Activated CD8-positive, alpha-beta memory T cell treated with anti-CD3 and anti-CD28 coated beads, Interleukin-2, amount 50 U/mL, for 1 hour (primary cell): ENCODE measurements around the gene SLC25A3.
"Not testable (repeated sequence)": the region's sequence is repeated elsewhere in the genome, so short reads cannot be mapped to it uniquely, and the experiment has no call there.

Experiments
- DNase-seq: peaks from one replicate; pipeline ENCODE4 v3.0.0-alpha.2; 2020; ENCODE audit errors: extremely low read depth

Gene SLC25A3

GRCh38 chr12:98595243-98595988 lies 1.9 kb downstream of the SLC25A3 start:
- DNase-seq: peak; percentile 9

GRCh38 chr12:98597313-98597712 lies 3.8 kb downstream of the SLC25A3 start:
- not testable (repeated sequence) for DNase-seq

DNA sequence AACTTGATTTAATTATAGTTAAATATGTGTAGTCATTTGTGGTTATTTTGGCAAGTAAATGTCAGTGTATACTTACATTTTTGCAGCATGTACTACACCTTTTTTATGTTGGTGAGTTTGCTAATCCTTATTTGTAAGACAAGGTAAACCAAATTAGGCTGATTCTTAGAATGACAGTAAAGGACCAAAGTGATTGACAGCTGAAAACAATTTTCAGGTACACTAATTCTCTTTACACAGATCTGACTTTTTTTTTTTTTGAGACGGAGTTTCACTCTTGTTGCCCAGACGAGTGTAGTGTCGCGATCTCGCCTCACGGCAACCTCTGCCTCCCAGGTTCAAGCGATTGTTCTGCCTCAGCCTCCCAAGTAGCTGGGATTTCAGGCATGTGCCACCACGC lies 8.4 kb downstream of the SLC25A3 start:
- no peak for DNase-seq

DNA sequence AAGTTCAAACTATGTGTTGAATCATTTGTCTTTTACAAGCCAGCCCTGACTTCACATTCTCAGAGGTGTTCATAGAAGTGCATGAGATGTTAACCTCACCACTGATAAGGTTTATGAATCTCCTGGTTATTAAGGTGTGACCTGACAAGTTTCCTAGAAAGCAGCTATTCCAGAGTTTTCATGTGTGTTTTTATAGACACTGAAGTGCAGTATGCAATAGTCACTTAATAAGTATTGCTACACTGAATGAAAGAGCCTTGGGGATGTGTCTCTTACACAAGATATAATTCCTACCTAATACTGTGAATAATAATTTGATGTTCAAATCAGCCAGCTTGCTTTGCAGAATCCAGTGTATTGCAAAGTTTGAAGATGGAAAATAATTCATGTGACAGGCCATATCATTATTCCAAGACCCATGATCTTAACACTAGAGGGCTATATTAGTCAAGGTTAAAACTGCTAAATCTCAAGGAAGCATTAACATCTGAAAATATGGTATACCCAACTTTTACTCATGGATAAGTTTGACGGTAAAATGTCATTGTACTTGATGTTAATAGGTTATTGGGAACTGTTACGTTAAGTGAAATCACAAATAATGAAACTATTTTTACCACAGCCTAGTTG lies 13.0 kb downstream of the SLC25A3 start:
- DNase-seq: no peak

GRCh38 chr12:98610596-98610995 lies 17.1 kb downstream of the SLC25A3 start:
- DNase-seq: no peak

DNA sequence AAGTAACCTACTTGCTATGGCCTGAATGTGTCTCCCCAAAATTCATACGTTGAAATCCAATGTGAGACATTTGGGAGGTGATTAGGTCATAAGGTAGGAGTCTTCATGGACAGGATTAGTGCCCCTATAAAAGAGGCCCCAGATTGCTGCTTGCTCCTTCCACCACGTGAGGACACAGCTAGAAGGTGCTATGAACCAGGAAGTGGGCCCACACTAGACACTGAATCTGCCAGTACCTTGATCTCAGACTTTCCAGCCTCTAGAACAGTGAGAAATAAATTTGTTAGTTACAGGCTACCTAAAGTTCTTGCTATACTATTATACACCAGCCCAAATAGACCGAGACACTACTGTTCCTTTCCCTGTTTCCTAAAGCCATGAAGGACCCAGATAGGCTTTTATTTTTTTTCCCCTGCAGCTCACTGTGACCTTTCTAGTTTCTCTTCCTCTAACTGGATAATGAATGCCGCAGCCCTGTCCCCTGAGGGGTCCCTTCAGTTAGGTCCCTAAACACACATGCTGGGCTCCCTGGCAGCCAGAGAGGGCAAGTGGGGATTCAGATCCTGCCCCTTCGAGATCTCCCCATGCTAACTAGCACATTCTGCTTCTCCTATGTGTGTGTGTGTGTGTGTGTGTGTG lies 19.3 kb downstream of the SLC25A3 start:
- DNase-seq: no peak

GRCh38 chr12:98618952-98619351 lies 25.5 kb downstream of the SLC25A3 start:
- no peak for DNase-seq

GRCh38 chr12:98635657-98636323 lies 42.3 kb downstream of the SLC25A3 start:
- DNase-seq: no peak

GRCh38 chr12:98637068-98637467 lies 43.6 kb downstream of the SLC25A3 start:
- no peak for DNase-seq

- DNase-seq: no peak
Observed at GRCh38 chr12:98638009-98638408, 44.5 kb downstream of the SLC25A3 start.

DNA sequence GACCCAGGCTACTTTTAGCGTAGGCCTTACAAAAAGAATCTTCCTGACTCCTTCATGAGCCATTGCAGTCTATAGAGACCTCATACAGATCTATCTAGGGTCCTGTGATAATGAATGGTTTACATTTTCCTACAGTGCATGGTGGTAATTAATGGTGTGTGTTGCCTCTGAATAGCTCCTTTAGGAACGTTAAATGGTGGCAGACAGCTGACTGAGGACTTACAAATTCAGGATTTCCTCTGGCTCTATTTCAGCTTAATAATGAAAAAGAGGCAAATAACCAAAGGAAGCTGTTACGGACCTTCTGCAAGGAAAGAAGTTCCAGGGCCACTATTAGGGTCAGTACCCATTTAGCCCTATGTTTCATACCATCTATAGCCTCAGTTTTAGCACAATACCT lies 46.0 kb downstream of the SLC25A3 start:
- no peak for DNase-seq

DNA sequence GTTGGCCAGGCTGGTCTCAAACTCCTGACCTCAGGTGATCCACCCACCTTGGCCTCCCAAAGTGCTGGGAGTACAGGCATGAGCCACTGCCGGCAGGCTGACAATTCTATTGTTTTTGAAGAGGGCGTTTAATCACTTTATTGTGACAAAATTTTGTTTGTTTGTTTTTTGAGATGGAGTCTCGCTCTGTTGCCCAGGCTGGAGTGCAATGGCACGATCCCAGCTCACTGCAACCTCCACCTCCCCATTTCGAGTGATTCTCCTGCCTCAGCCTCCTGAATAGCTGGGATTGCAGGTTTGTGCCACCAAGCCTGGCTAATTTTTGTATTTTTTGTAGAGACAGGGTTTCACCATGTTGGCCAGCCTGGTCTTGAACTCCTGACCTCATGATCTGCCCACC lies 49.3 kb downstream of the SLC25A3 start:
- DNase-seq: not testable (repeated sequence)

GRCh38 chr12:98644433-98644711 lies 50.9 kb downstream of the SLC25A3 start:
- DNase-seq: no peak

DNA sequence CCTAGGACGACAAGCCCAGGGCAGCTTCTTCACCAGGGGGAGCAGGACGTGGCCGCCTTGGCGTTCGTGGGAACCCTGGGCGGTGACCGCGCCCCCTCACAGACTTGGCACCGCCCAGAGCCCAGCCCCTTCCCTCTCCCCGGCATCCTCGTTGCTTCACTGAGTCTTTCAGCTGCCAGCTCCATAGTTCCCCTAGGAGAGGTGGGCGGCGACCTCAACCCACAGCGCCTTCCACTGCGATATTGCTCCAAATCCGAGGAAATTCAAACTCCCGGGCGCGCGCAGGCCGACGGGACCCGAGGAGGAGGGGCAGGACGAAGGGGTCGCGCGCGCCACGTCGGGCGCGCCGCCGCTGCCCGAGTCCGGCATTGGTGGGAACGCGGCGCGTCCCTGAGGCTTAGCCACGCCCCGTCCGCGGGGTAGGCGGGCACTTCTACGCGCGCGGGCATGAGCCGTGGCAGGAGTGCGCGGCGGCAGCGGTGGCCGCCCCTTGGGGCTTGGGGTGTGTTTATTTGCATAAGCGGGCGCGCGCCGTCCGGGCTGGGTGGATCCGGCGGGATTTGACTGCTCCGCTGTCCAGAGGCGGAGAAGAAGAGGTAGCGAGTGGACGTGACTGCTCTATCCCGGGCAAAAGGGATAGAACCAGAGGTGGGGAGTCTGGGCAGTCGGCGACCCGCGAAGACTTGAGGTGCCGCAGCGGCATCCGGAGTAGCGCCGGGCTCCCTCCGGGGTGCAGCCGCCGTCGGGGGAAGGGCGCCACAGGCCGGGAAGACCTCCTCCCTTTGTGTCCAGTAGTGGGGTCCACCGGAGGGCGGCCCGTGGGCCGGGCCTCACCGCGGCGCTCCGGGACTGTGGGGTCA lies 51.5 kb downstream of the SLC25A3 start, which contains the start of the genes APAF1 and IKBIP:
TSS of gene APAF1 (plus strand) at position 579 of the 860 bp plus-strand sequence. CDS start 3,070 bp downstream, outside the sequence.
TSS of gene IKBIP (minus strand) at position 77 of the 860 bp plus-strand sequence. CDS start 87 bp downstream, outside the sequence.
- peak; percentile 72 for DNase-seq

- no peak for DNase-seq
Observed at GRCh38 chr12:98645572-98646067, 52.1 kb downstream of the SLC25A3 start.

DNA sequence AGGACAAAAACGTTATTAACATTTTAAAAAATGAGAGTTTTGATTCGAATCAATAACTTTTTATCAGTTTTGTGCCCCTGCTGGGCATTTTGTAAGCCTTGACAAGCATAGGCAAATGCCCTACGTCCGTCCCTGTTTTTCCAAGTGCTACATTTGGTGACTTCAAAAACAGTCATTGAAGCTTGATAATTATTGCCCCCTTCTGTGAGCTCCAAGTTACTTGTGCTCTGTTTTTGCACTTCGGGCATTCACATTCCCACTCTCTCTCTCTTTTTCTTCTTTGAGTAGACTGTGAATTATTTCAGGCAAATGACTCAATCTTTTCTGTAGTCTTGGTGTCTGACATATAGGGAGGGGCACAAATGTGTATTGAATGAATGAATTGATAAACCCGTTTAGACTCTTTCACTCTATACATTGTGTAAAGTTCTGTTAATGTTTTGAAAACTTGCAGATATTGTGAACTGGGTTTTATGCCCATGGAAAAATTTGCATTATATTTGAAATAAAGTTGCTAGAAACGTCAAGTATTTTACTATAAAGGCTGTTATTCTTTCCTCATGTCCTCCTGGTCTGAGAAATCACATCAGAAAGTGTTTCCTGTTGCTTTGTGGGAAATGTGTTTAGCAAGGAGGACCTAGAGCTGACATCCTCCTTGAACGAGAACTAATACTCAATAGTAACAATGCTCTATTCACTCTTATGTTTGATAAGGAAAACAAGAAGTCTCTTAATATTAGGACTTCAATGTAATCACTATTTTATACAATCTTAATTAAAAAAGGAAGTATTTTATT lies 53.0 kb downstream of the SLC25A3 start:
- no peak for DNase-seq

- DNase-seq: no peak
Observed at GRCh38 chr12:98651328-98651727, 57.8 kb downstream of the SLC25A3 start.

GRCh38 chr12:98653866-98654493 lies 60.5 kb downstream of the SLC25A3 start:
- DNase-seq: no peak
